ENCODE measurements around the gene CD2AP. TPM values are rescaled to one million over a fixed set of nuclear protein-coding genes. Genes with fewer than 3 reads are reported as not detected.
A peak's percentile ranks its signal among the peaks of the same experiment; 100 is the strongest.

The CD2AP gene
- polyA plus RNA-seq, 1 experiment: 2.2 TPM

DNA sequence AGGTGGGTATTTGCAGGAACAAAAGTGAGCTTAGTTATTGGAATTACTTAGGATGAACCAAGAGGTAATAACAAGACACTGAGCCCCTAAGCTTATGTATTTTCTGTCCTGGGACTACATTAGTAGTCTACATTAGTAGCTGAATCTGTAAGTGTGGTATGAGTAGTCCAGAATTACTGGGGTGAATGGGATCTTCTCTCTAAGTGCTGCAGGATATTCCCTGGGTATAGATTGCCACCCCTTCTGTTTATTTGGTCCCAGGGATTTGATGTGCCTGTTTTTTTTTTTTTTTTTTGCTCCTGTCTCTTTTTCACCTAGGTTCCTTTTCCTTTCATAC lies 5.9 kb downstream of the CD2AP start:
- Histone ChIP-seq H3K27me3 (ENCODE audit: control insufficient read depth, insufficient read depth, low read length) (no peaks in the 10 kb centered on the region), H3K4me3 (ENCODE audit: low read depth, low read length) (no peak overlapping the region), H3K36me3 (ENCODE audit: control insufficient read depth, insufficient read depth, low read length) (no peaks in the 10 kb centered on the region)
- ChIA-PET CTCF (no interaction called here), POLR2A (interaction anchor here (0.7 kb wide), 1 partner anchor 1163 kb away, joined by 14 read pairs; no protein-coding TSS in a partner anchor)
- DNase-seq (ENCODE audit: low read depth): no peak
- TF ChIP-seq, protein P1, sequence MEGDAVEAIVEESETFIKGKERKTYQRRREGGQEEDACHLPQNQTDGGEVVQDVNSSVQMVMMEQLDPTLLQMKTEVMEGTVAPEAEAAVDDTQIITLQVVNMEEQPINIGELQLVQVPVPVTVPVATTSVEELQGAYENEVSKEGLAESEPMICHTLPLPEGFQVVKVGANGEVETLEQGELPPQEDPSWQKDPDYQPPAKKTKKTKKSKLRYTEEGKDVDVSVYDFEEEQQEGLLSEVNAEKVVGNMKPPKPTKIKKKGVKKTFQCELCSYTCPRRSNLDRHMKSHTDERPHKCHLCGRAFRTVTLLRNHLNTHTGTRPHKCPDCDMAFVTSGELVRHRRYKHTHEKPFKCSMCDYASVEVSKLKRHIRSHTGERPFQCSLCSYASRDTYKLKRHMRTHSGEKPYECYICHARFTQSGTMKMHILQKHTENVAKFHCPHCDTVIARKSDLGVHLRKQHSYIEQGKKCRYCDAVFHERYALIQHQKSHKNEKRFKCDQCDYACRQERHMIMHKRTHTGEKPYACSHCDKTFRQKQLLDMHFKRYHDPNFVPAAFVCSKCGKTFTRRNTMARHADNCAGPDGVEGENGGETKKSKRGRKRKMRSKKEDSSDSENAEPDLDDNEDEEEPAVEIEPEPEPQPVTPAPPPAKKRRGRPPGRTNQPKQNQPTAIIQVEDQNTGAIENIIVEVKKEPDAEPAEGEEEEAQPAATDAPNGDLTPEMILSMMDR (IDR thresholded peaks at IDR 0.05; ENCODE audit: insufficient read depth, low read depth, low read length): no peak

DNA sequence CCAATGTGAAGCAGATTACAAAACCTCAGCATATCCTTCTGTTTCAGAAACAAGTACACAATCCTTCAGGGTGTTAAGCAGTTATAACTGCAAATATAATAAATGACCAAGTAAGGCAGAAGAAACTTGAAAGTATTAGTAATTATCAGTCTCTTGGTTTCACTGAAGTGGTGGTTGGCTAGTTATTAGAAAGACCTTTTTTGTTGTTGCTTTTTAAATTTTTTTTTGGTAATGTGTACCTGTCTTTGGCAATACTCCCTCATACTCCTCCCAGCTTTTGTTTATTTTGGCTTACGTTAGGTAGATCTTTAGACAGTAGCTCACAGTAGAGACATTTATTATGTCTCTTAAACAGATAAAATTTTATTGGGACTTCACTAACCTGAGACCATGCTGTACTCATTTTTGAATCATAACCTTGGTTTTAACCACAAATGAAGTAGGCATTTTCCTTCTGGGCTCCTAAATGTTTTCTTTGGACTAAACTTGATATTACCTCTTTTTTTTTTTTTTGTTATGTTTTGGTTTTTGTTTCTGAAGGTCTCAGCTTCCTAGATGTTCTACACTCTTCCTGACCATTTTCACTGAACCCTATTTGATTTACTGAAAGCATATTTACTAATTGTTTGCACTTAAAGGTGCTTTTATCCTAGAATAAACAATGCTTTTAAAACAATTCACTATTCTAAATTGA lies 6.4 kb downstream of the CD2AP start:
- Histone ChIP-seq H3K36me3 (ENCODE audit: control insufficient read depth, insufficient read depth, low read length) (no peaks in the 10 kb centered on the region), H3K4me3 (ENCODE audit: low read depth, low read length) (no peak overlapping the region), H3K27me3 (ENCODE audit: control insufficient read depth, insufficient read depth, low read length) (no peaks in the 10 kb centered on the region)
- TF ChIP-seq, protein P1 (IDR thresholded peaks at IDR 0.05; ENCODE audit: insufficient read depth, low read depth, low read length): no peak
- ChIA-PET POLR2A (interaction anchor here (0.7 kb wide), 1 partner anchor 1163 kb away, joined by 14 read pairs; no protein-coding TSS in a partner anchor), CTCF (no interaction called here)
- DNase-seq (ENCODE audit: low read depth): no peak

DNA sequence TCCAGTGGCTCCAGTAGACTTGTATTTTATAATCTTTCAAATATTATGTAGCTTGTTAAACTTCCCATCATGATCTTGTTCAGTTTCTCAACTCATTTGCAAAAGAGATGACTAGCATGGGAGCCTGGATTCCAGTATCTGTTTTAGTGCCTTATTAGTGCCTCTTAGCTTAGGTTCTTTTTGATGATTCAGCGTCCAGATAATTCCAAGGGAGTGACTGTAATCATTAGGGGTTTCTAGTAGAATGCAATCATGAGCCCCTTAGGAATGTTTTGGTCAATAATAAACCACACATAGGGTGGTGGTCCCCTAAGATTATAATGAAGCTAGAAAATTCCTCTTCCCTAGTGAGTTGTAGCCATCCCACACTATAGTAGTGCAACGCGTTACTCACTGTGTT lies 7.0 kb downstream of the CD2AP start:
- TF ChIP-seq, protein P1 (IDR thresholded peaks at IDR 0.05; ENCODE audit: insufficient read depth, low read depth, low read length): no peak
- Histone ChIP-seq H3K36me3 (ENCODE audit: control insufficient read depth, insufficient read depth, low read length) (no peaks in the 10 kb centered on the region), H3K27me3 (ENCODE audit: control insufficient read depth, insufficient read depth, low read length) (no peaks in the 10 kb centered on the region), H3K4me3 (ENCODE audit: low read depth, low read length) (no peak overlapping the region)
- DNase-seq (ENCODE audit: low read depth): peak; percentile 41
- ChIA-PET POLR2A (no interaction called here), CTCF (no interaction called here)

DNA sequence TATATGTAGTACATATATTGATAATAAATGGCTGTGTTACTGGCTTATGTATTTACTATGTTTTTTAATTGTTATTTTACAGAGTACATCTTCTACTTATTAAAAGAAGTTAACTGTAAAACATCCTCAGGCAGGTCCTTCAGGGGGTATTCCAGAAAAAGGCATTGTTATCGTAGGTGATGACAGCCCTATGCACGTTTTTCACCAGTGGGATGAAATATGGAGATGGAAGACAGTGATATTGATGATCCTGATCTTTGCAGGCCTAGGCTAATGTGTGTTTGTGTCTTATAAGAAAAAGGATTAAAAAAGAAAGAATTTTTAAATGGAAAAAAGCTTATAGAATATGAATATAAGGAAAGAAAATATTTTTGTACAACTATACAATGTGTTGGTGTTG lies 7.5 kb downstream of the CD2AP start:
- TF ChIP-seq, protein P1 (IDR thresholded peaks at IDR 0.05; ENCODE audit: insufficient read depth, low read depth, low read length): no peak
- H3K4me3 ChIP-seq (ENCODE audit: low read depth, low read length): no peak overlapping the region
- H3K27me3 ChIP-seq (ENCODE audit: control insufficient read depth, insufficient read depth, low read length): no peaks in the 10 kb centered on the region
- ChIA-PET CTCF (interaction anchor here (0.8 kb wide), 2 partner anchors 10 to 68 kb away, joined by 3 read pairs; no protein-coding TSS in a partner anchor), POLR2A (no interaction called here)
- no peak for DNase-seq (ENCODE audit: low read depth)
- no peaks in the 10 kb centered on the region for H3K36me3 ChIP-seq (ENCODE audit: control insufficient read depth, insufficient read depth, low read length)

DNA sequence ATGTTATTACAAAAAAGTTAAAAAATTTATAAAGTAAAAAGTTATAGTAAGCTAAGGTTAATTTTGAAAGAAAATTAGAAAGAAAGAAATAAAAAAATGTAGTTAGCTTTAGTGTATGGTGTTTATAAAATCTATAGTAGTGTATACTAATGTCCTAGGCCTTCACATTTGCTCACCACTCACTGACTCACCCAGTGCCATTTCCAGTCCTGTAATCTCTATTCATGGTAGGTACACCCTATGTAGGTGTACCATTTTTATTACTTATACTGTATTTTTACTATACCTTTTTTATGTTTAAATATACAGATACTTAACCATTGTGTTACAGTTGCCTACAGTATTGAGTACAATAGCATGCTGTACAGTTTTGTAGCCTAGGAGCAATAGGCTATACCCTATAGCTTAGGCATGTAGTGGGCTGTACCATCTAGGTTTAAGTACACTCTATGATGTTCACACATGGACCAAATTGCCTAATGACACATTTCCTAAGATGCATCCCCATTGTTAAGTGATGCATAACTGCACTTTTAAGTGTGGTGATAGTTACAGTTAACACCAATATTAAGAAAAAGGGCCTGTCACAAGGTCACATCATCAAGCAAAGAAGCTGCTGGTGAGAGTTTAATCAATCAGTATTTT lies 8.0 kb downstream of the CD2AP start:
- POLR2A ChIA-PET: no interaction called here
- CTCF ChIA-PET: interaction anchor here (0.8 kb wide), 2 partner anchors 9 to 67 kb away, joined by 3 read pairs; no protein-coding TSS in a partner anchor

More for the DNA sequence above, 8.0 kb downstream of the CD2AP start:
- Histone ChIP-seq H3K27me3 (ENCODE audit: control insufficient read depth, insufficient read depth, low read length) (no peaks in the 10 kb centered on the region), H3K4me3 (ENCODE audit: low read depth, low read length) (no peak overlapping the region), H3K36me3 (ENCODE audit: control insufficient read depth, insufficient read depth, low read length) (no peaks in the 10 kb centered on the region)
- TF ChIP-seq, protein P1 (IDR thresholded peaks at IDR 0.05; ENCODE audit: insufficient read depth, low read depth, low read length): no peak
- DNase-seq (ENCODE audit: low read depth): no peak

All from BJ (cell line).